Right lobe of liver (tissue), 6 donors: ENCODE data around the gene DNAJC25. TPM values are rescaled to one million over a fixed set of nuclear protein-coding genes. Genes with fewer than 3 reads are reported as not detected.

Source experiments
- ATAC-seq, 4 donors: fragments of 200-7000 bp; cut with Tn5 transposase; one replicate each; pipeline ENCODE4 v1.9.1; 2020; ENCODE audit warnings: mild to moderate bottlenecking in 4 of 4, moderate library complexity in 4 of 4
- DNase-seq, 3 donors: peaks; one replicate each; pipeline ENCODE4 v3.0.0-alpha.2; 2020
- H3K27ac ChIP-seq, 3 donors: fragments of 200-600 bp; one replicate each; pipeline ENCODE4 v1.8.0; 2022
- H3K27me3 ChIP-seq, 2 donors: fragments of 200-600 bp; one replicate each; pipeline ENCODE4 v1.8.0; 2022
- H3K36me3 ChIP-seq, 4 donors: fragments of 200-600 bp; sonication (generic) in 1 of 4; one replicate each; pipeline versions ENCODE4 v1.5.1 to v1.8.0; 2017 to 2022; ENCODE audit warnings: control low read depth in 1 of 4
- H3K4me1 ChIP-seq, 4 donors: fragments of 200-600 bp; sonication (generic) in 1 of 4; one replicate each; pipeline versions ENCODE4 v1.5.1 to v1.8.0; 2017 to 2022; ENCODE audit warnings: control low read depth in 1 of 4
- H3K4me3 ChIP-seq, 3 donors: fragments of 200-600 bp; one replicate each; pipeline ENCODE4 v1.8.0; 2022
- H3K9me3 ChIP-seq, 4 donors: fragments of 200-600 bp; sonication (generic) in 1 of 4; one replicate each; pipeline versions ENCODE4 v1.5.1 to v1.8.0; 2017 to 2022; ENCODE audit warnings: control low read depth in 1 of 4
- CTCF ChIP-seq, 4 donors: fragments of 200-600 bp in 3 of 4; fragments of 450-650 bp in 1 of 4; IDR thresholded peaks; one replicate each; pipeline versions ENCODE4 v1.5.1 to v1.8.0; 2016 to 2022; ENCODE audit warnings: antibody characterized with exemption in 4 of 4, mild to moderate bottlenecking in 2 of 4
- POLR2A ChIP-seq: fragments of 450-650 bp; IDR thresholded peaks from one replicate; pipeline ENCODE4 v1.6.1; 2017; ENCODE audit warnings: antibody characterized with exemption, mild to moderate bottlenecking
- WGBS: methylation state at CpG from one replicate; pipeline ENCODE4 v1.1.6; 2018; ENCODE audit warnings: low coverage, low lambda C conversion rate; ENCODE audit not compliant: insufficient coverage; ENCODE audit errors: missing lambda C conversion rate; 5-methylcytosine and 5-hydroxymethylcytosine counted together
- intact Hi-C, 2 donors: fragments of 100-400 bp; cut with DNase I; formaldehyde crosslinking; loops; one replicate each; pipeline versions ENCODE4 v1.11.2 to v1.14.1; 2022
- total RNA-seq, 6 experiments: library from RNA; depleted of rRNA in 2 of 6; stranded (reverse); fragments of >200 nt in 2 of 6; fragmentation: NEBNext Ultra II Directional in 3 of 6; extraction: Animal tissue kit (Norgen Biotek cat#: 25700) in 3 of 6; gene quantifications; one replicate each; pipeline versions ENCODE4 v1.1.0 to v1.2.4, GENCODE V29; 2016 to 2023
- donor health status: DM: no; HTN: yes; CAD: no.
- donor health status: DM: no; HTN: no; CAD: no.
- donor health status: DM: no; HTN: no; CAD: no.
- donor health status: DM: no; HTN: yes; CAD: no.
- donor health status: DM: no; HTN: yes; CAD: no.

The DNAJC25 gene
- total RNA-seq, 6 experiments from 2014 or later: 12.2 to 32.8 (median 18.2) TPM

- no peaks in the 10 kb centered on the region for H3K27me3 ChIP-seq
- DNase-seq: peak; percentile 65 to 77 (median 76)
- ATAC-seq: peak; percentile 20 to 52 (median 46)
- H3K36me3 ChIP-seq: peaks cover 0 to 52% (median 22%) of the 10 kb centered on the region in 4 donors
- WGBS: 1% methylated on average over 22 of the region's 41 CpGs
- H3K27ac ChIP-seq: peak overlapping the region; percentile 88 to 96 (median 92)
- peaks cover 0 to 52% (median 10%) of the 10 kb centered on the region in 4 donors for H3K4me1 ChIP-seq
- intact Hi-C loops: no loop called here
- peak overlapping the region; percentile 56 to 83 (median 82) for H3K4me3 ChIP-seq
- no peaks in the 10 kb centered on the region for H3K9me3 ChIP-seq
- peak; percentile 37 to 68 (median 64) for TF ChIP-seq CTCF (IDR thresholded peaks at IDR 0.05)
- peak; percentile 25 for TF ChIP-seq POLR2A
These were observed 33.0 kb upstream of the DNAJC25 start for GRCh38 chr9:111597852-111598732.

- peaks cover 0 to 46% (median 19%) of the 10 kb centered on the region in 4 donors for H3K36me3 ChIP-seq
- H3K4me1 ChIP-seq: peaks cover 0 to 54% (median 13%) of the 10 kb centered on the region in 4 donors
- 3% methylated on average over 6 of the region's 16 CpGs for whole genome bisulfite sequencing
- no peaks in the 10 kb centered on the region for H3K9me3 ChIP-seq
- intact Hi-C loops: no loop called here
- DNase-seq (peak in 1 of 3 donors; percentile 39), ATAC-seq (peak; percentile 24 to 61 (median 48))
- H3K4me3 ChIP-seq: peak overlapping the region; percentile 56 to 83 (median 82)
- TF ChIP-seq CTCF (IDR thresholded peaks at IDR 0.05) (no peak), POLR2A (no peak)
- H3K27ac ChIP-seq: peak overlapping the region; percentile 88 to 96 (median 92)
- no peaks in the 10 kb centered on the region for H3K27me3 ChIP-seq
These were observed 32.4 kb upstream of the DNAJC25 start for GRCh38 chr9:111598733-111599091.

- no peaks in the 10 kb centered on the region for H3K9me3 ChIP-seq
- WGBS: 1% methylated on average over 25 of the region's 64 CpGs
- ATAC-seq (peak; percentile 41 to 79 (median 70)), DNase-seq (peak; percentile 79 to 94 (median 93))
- no peaks in the 10 kb centered on the region for H3K27me3 ChIP-seq
- no peak for TF ChIP-seq CTCF (IDR thresholded peaks at IDR 0.05)
- TF ChIP-seq POLR2A: peak; percentile 48
- peaks cover 0 to 39% (median 16%) of the 10 kb centered on the region in 4 donors for H3K36me3 ChIP-seq
- peaks cover 0 to 60% (median 15%) of the 10 kb centered on the region in 4 donors for H3K4me1 ChIP-seq
- H3K27ac ChIP-seq: peak within 1 kb of the TSS; percentile 88 to 96 (median 92)
- peak within 1 kb of the TSS; percentile 56 to 83 (median 82) for H3K4me3 ChIP-seq
- intact Hi-C loops: no loop called here
These were observed 31.8 kb upstream of the DNAJC25 start, which contains the start of gene PTGR1 for GRCh38 chr9:111599092-111599954. PTGR1 (minus strand) TSS chr9:111599647; CDS start chr9:111597422, 2,225 bp downstream.

- no peak for TF ChIP-seq POLR2A
- TF ChIP-seq CTCF (IDR thresholded peaks at IDR 0.05): no peak
These were observed 31.2 kb upstream of the DNAJC25 start for GRCh38 chr9:111599955-111600343.

More at GRCh38 chr9:111599955-111600343, 31.2 kb upstream of the DNAJC25 start:
- ATAC-seq: peak; percentile 3 to 24 (median 12)
- Histone ChIP-seq H3K27ac (peak overlapping the region; percentile 88 to 96 (median 92)), H3K27me3 (no peaks in the 10 kb centered on the region), H3K4me3 (peak overlapping the region; percentile 56 to 83 (median 82)), H3K4me1 (peaks cover 0 to 62% (median 18%) of the 10 kb centered on the region in 4 donors), H3K9me3 (no peaks in the 10 kb centered on the region), H3K36me3 (peaks cover 0 to 33% (median 15%) of the 10 kb centered on the region in 4 donors)
- peak in 1 of 3 donors; percentile 64 for DNase-seq
- no CpG with 5 or more reads among the region's 17 CpGs for WGBS
- intact Hi-C loops: no loop called here
